GM12878 (cell line): ENCODE data around the gene THOC1. TPM values are rescaled to one million over a fixed set of nuclear protein-coding genes. Genes with fewer than 3 reads are reported as not detected.

Source experiments
- ATAC-seq: fragments of 200-7000 bp; cut with Tn5 transposase; 3 replicates; pipeline ENCODE4 v1.9.1; 2020; ENCODE audit warnings: mild to moderate bottlenecking, moderate library complexity
- BruUV-seq: library from RNA; stranded (reverse); fragments of 400-500 nt; replicated peaks from 2 replicates; lab custom pipeline; 2021; lab: Mats Ljungman, UMichigan
- CTCF ChIA-PET: fragments of 300-600 bp; sonication (Branson Sonifier 250); formaldehyde crosslinking; extraction: SDS; loops from one replicate; lab custom pipeline; 2021; ENCODE audit warnings: inconsistent platforms; lab: Yijun Ruan, JAX
- POLR2A ChIA-PET: fragments of 350-600 bp; formaldehyde crosslinking; extraction: SDS; loops from one replicate; lab custom pipeline; 2021; ENCODE audit warnings: inconsistent platforms; lab: Charles Lee
- RAD21 ChIA-PET: fragments of 300-600 bp; sonication (Branson Sonifier 250); formaldehyde crosslinking; loops from one replicate; lab custom pipeline; 2023; ENCODE audit warnings: antibody characterized with exemption; ENCODE audit not compliant: unreplicated experiment; lab: Charles Lee
- SMC1A ChIA-PET: fragments of 300-600 bp; sonication (Branson Sonifier 250); formaldehyde crosslinking; loops from one replicate; lab custom pipeline; 2023; ENCODE audit not compliant: unreplicated experiment, uncharacterized antibody; lab: Charles Lee
- DNase-seq: peaks from one replicate; pipeline ENCODE4 v3.0.0-alpha.2; 2011; ENCODE audit warnings: low read depth, low spot score
- FAIRE-seq: peaks from 3 replicates; lab custom pipeline; 2011; peaks lifted over from hg19 to GRCh38; lab: Jason Lieb, UNC
- H2AFZ ChIP-seq: 2 replicates; pipeline ENCODE4 v1.6.0; 2011; ENCODE audit warnings: low read depth, low read length, control low read depth; ENCODE audit not compliant: control insufficient read depth
- H3K27ac ChIP-seq: 2 replicates; pipeline ENCODE4 v1.5.1; 2011; ENCODE audit warnings: control low read depth; ENCODE audit not compliant: control insufficient read depth, insufficient read depth
- H3K27me3 ChIP-seq, 2 experiments: replicated peaks in 1 of 2; 2 replicates each; pipeline versions ENCODE4 v1.6.0 to v1.6.1; 2011; ENCODE audit warnings: low read length in 1 of 2; ENCODE audit not compliant: control insufficient read depth in 2 of 2, insufficient read depth in 2 of 2
- H3K36me3 ChIP-seq, 2 experiments: 2 replicates each; pipeline ENCODE4 v1.5.1; 2011; ENCODE audit warnings: low read length in 1 of 2; ENCODE audit not compliant: control insufficient read depth in 2 of 2, insufficient read depth in 2 of 2
- H3K4me1 ChIP-seq: 2 replicates; pipeline ENCODE4 v1.6.1; 2011; ENCODE audit warnings: mild to moderate bottlenecking, low read length, moderate library complexity, mixed read lengths; ENCODE audit not compliant: control insufficient read depth, insufficient read depth
- H3K4me2 ChIP-seq: 2 replicates; pipeline ENCODE4 v1.6.0; 2011; ENCODE audit warnings: control low read depth; ENCODE audit not compliant: control insufficient read depth, insufficient read depth
- H3K4me3 ChIP-seq: fragments of 200-600 bp; sonication (generic); 2 replicates; pipeline ENCODE4 v1.5.1; 2016
- H3K79me2 ChIP-seq: 2 replicates; pipeline ENCODE4 v1.6.0; 2011; ENCODE audit warnings: low read length; ENCODE audit not compliant: control insufficient read depth, insufficient read depth
- H3K9ac ChIP-seq: 2 replicates; pipeline ENCODE4 v1.8.0; 2011; ENCODE audit warnings: low read length, control low read depth, mixed read lengths; ENCODE audit not compliant: control insufficient read depth, insufficient read depth
- H3K9me3 ChIP-seq: replicated peaks from 3 replicates; pipeline ENCODE4 v1.5.1; 2011; ENCODE audit warnings: mild to moderate bottlenecking, low read length; ENCODE audit not compliant: control insufficient read depth, insufficient read depth
- H4K20me1 ChIP-seq: 2 replicates; pipeline ENCODE4 v1.6.0; 2011; ENCODE audit not compliant: control insufficient read depth, insufficient read depth
- BACH1 ChIP-seq: fragments of 450-650 bp; IDR thresholded peaks from 2 replicates; pipeline ENCODE4 v1.6.1; 2017; ENCODE audit warnings: mild to moderate bottlenecking, borderline replicate concordance
- CBX5 ChIP-seq: sonication (generic); IDR thresholded peaks from 2 replicates; pipeline ENCODE4 v1.6.1; 2016; ENCODE audit warnings: low read depth, moderate library complexity, mild to moderate bottlenecking, inconsistent platforms
- HSF1 ChIP-seq: fragments of 150-350 bp; IDR thresholded peaks from 2 replicates; pipeline ENCODE4 v1.6.1; 2014; ENCODE audit warnings: mild to moderate bottlenecking, low read depth, low read length
- KAT2A ChIP-seq: conservative IDR thresholded peaks from 2 replicates; pipeline ENCODE4 v1.6.1; 2011; ENCODE audit warnings: low read depth, low read length; ENCODE audit not compliant: control insufficient read depth
- MEF2B ChIP-seq: fragments of 450-650 bp; IDR thresholded peaks from 2 replicates; pipeline ENCODE4 v1.6.1; 2018; ENCODE audit warnings: mild to moderate bottlenecking, moderate library complexity; ENCODE audit not compliant: partially characterized antibody, poor library complexity, severe bottlenecking
- NBN ChIP-seq: fragments of 450-650 bp; IDR thresholded peaks from 2 replicates; pipeline ENCODE4 v1.6.1; 2016
- NR2C1 ChIP-seq: fragments of 450-650 bp; IDR thresholded peaks from 2 replicates; pipeline ENCODE4 v1.6.1; 2017; ENCODE audit warnings: antibody characterized with exemption, mild to moderate bottlenecking, moderate library complexity
- RELB ChIP-seq: fragments of 450-650 bp; IDR thresholded peaks from 2 replicates; pipeline ENCODE4 v1.6.1; 2017; ENCODE audit warnings: low read depth, mild to moderate bottlenecking, moderate library complexity
- SIX5 ChIP-seq: IDR thresholded peaks from 2 replicates; pipeline ENCODE4 v1.6.1; 2011; ENCODE audit warnings: mild to moderate bottlenecking, low read depth, low read length, moderate library complexity; ENCODE audit not compliant: severe bottlenecking
- SP1 ChIP-seq: IDR thresholded peaks from one replicate; pipeline ENCODE4 v1.6.1; 2011; ENCODE audit warnings: low read depth, low read length
- SREBF2 ChIP-seq: IDR thresholded peaks from 2 replicates; pipeline ENCODE4 v1.6.1; 2012; ENCODE audit warnings: mild to moderate bottlenecking, low read length
- SUPT20H ChIP-seq: IDR thresholded peaks from 2 replicates; pipeline ENCODE4 v1.6.1; 2011; ENCODE audit warnings: low read depth, mild to moderate bottlenecking, low read length, moderate library complexity, borderline replicate concordance; ENCODE audit not compliant: control insufficient read depth
- ZNF207 ChIP-seq: fragments of 450-650 bp; IDR thresholded peaks from 2 replicates; pipeline ENCODE4 v1.6.1; 2014; ENCODE audit warnings: antibody characterized with exemption, mild to moderate bottlenecking, borderline replicate concordance
- ZNF622 ChIP-seq: fragments of 450-650 bp; IDR thresholded peaks from 2 replicates; pipeline ENCODE4 v1.6.1; 2017; ENCODE audit warnings: mild to moderate bottlenecking, inconsistent platforms
- WGBS: methylation state at CpG from one replicate; pipeline ENCODE4 v1.1.6; 2016; ENCODE audit warnings: low lambda C conversion rate; ENCODE audit not compliant: insufficient replicate concordance, insufficient coverage; ENCODE audit errors: missing lambda C conversion rate; 5-methylcytosine and 5-hydroxymethylcytosine counted together
- in situ Hi-C: fragments of 300-500 bp; cut with MboI; formaldehyde crosslinking; loops from 9 replicates; pipeline ENCODE4 v1.14.3; 2018; ENCODE audit warnings: mixed read lengths
- intact Hi-C: fragments of 100-400 bp; cut with micrococcal nuclease; formaldehyde crosslinking; loops from one replicate; pipeline ENCODE4 v1.14.2; 2022; ENCODE audit not compliant: unreplicated experiment
- polyA plus RNA-seq, 11 experiments: library from polyadenylated mRNA; depleted of rRNA in 4 of 11; unstranded in 6 of 11; stranded (reverse) in 5 of 11; fragments of >200 nt; fragmentation: Nextera tagmentation in 4 of 11; fragmentation: Illumina TruSeq in 1 of 11; extraction: Ambion mirVana in 4 of 11; extraction: Trizol in 1 of 11; gene quantifications; 1 replicate in 1 of 11; 2 replicates in 10 of 11; pipeline versions ENCODE4 v1.2.1 to v1.2.3, GENCODE V29; 2011 to 2016; ENCODE audit warnings: inconsistent platforms in 2 of 11, missing spikeins in 2 of 11, low read depth in 1 of 11
- total RNA-seq, 4 experiments: library from RNA; depleted of rRNA in 3 of 4; stranded (reverse); fragments of >200 nt in 3 of 4; fragmentation: Illumina TruSeq in 1 of 4; extraction: Trizol in 1 of 4; gene quantifications; 2 replicates each; pipeline versions ENCODE4 v1.2.1 to v1.2.3, GENCODE V29; 2013 to 2021
- TF ChIP-seq, protein P1 (sequence below): fragments of 450-650 bp; IDR thresholded peaks from 2 replicates; pipeline ENCODE4 v1.6.1; 2017; ENCODE audit warnings: borderline replicate concordance
- TF ChIP-seq, protein P2 (sequence below): fragments of 450-650 bp; formaldehyde crosslinking; IDR thresholded peaks from 2 replicates; pipeline ENCODE4 v1.4.0; 2020; ENCODE audit warnings: mild to moderate bottlenecking, moderate library complexity
- TF ChIP-seq, protein P3 (sequence below): IDR thresholded peaks from 2 replicates; pipeline ENCODE4 v1.6.1; 2011; ENCODE audit warnings: low read depth, mild to moderate bottlenecking, low read length, moderate library complexity, borderline replicate concordance; ENCODE audit errors: extremely low read depth

Gene THOC1
- total and polyA plus RNA-seq, 10 of the 15 experiments (the other 5 are each of a cell fraction or from before 2014, with no cell fraction given): 32.8 to 99.8 (median 49.0) TPM

DNA sequence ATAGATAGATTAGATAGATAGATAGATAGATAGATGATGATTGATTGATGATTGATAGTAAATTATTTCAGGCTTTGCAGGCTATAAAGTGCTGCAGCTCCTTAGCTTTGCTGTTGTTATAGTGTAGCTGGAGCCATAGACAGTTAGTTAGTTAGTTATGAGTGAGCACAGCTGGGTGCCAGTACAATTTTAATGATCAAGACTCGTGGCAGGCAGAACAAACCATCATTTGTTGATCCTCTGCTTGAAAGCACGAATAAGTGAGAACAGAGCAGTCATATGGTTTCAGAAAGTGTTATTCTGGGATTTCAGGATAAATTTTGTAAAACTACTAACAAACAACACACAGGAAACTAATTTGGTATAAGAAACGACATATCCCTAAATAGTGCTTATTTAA lies 53.9 kb downstream of the THOC1 start:
- H2AFZ ChIP-seq: no peak overlapping the region
- no peak overlapping the region for H3K9ac ChIP-seq
- no peak for FAIRE-seq
- H3K36me3 ChIP-seq: peaks cover 8 to 31% of the 10 kb centered on the region in 2 experiments
- peaks cover 6% of the 10 kb centered on the region; the same call in 2 of the 3 replicates for H3K9me3 ChIP-seq
- ChIA-PET SMC1A (interaction anchor here (1.1 kb wide), 1 partner anchor 14 kb away, joined by 3 read pairs; no protein-coding TSS in a partner anchor), RAD21 (no interaction called here), POLR2A (no interaction called here), CTCF (interaction anchor here (0.7 to 0.9 kb wide), 2 partner anchors 22 to 36 kb away, joined by 3 to 4 read pairs; no protein-coding TSS in a partner anchor)
- DNase-seq: no peak
- in situ Hi-C loops (no loop called here), intact Hi-C loops (no loop called here)
- no peaks in the 10 kb centered on the region for H3K4me1 ChIP-seq
- no peak overlapping the region for H3K27ac ChIP-seq
- no peak overlapping the region for H3K4me3 ChIP-seq
- H4K20me1 ChIP-seq: no peaks in the 10 kb centered on the region
- no peaks in the 10 kb centered on the region for H3K27me3 ChIP-seq
- H3K79me2 ChIP-seq: no peaks in the 10 kb centered on the region
- no peak for ATAC-seq
- 53% methylated on average over 3 of the region's 3 CpGs for WGBS
- H3K4me2 ChIP-seq: no peak overlapping the region
- no TSS peak for BruUV-seq
- TF ChIP-seq MEF2B (no peak), NBN (no peak), NR2C1 (no peak), SREBF2 (no peak), SP1 (no peak), SIX5 (no peak), ZNF207 (no peak), CBX5 (no peak), RELB (no peak), ZNF622 (no peak), KAT2A (no peak), BACH1 (no peak), SUPT20H (no peak), HSF1 (no peak)
- TF ChIP-seq, protein P1, sequence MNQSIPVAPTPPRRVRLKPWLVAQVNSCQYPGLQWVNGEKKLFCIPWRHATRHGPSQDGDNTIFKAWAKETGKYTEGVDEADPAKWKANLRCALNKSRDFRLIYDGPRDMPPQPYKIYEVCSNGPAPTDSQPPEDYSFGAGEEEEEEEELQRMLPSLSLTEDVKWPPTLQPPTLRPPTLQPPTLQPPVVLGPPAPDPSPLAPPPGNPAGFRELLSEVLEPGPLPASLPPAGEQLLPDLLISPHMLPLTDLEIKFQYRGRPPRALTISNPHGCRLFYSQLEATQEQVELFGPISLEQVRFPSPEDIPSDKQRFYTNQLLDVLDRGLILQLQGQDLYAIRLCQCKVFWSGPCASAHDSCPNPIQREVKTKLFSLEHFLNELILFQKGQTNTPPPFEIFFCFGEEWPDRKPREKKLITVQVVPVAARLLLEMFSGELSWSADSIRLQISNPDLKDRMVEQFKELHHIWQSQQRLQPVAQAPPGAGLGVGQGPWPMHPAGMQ: no peak
- TF ChIP-seq, protein P2, sequence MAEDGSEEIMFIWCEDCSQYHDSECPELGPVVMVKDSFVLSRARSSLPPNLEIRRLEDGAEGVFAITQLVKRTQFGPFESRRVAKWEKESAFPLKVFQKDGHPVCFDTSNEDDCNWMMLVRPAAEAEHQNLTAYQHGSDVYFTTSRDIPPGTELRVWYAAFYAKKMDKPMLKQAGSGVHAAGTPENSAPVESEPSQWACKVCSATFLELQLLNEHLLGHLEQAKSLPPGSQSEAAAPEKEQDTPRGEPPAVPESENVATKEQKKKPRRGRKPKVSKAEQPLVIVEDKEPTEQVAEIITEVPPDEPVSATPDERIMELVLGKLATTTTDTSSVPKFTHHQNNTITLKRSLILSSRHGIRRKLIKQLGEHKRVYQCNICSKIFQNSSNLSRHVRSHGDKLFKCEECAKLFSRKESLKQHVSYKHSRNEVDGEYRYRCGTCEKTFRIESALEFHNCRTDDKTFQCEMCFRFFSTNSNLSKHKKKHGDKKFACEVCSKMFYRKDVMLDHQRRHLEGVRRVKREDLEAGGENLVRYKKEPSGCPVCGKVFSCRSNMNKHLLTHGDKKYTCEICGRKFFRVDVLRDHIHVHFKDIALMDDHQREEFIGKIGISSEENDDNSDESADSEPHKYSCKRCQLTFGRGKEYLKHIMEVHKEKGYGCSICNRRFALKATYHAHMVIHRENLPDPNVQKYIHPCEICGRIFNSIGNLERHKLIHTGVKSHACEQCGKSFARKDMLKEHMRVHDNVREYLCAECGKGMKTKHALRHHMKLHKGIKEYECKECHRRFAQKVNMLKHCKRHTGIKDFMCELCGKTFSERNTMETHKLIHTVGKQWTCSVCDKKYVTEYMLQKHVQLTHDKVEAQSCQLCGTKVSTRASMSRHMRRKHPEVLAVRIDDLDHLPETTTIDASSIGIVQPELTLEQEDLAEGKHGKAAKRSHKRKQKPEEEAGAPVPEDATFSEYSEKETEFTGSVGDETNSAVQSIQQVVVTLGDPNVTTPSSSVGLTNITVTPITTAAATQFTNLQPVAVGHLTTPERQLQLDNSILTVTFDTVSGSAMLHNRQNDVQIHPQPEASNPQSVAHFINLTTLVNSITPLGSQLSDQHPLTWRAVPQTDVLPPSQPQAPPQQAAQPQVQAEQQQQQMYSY (CRISPR knock-in tag): no peak
- TF ChIP-seq, protein P3, sequence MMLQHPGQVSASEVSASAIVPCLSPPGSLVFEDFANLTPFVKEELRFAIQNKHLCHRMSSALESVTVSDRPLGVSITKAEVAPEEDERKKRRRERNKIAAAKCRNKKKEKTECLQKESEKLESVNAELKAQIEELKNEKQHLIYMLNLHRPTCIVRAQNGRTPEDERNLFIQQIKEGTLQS: no peak
